GM19468 (cell line): ENCODE data around the gene P2RY8.
A peak's percentile ranks its signal among the peaks of the same experiment; 100 is the strongest.
"Not testable (repeated sequence)": the region's sequence is repeated elsewhere in the genome, so short reads cannot be mapped to it uniquely, and the experiment has no call there.

ENCODE experiments used
- ATAC-seq: cut with Tn5 transposase; IDR thresholded peaks from one replicate; pipeline ENCODE4 v1.9.1; 2021; ENCODE audit warnings: mild to moderate bottlenecking, moderate library complexity, moderate number of reproducible peaks; ENCODE audit not compliant: unreplicated experiment; ENCODE audit errors: extremely low read depth

P2RY8 gene

DNA sequence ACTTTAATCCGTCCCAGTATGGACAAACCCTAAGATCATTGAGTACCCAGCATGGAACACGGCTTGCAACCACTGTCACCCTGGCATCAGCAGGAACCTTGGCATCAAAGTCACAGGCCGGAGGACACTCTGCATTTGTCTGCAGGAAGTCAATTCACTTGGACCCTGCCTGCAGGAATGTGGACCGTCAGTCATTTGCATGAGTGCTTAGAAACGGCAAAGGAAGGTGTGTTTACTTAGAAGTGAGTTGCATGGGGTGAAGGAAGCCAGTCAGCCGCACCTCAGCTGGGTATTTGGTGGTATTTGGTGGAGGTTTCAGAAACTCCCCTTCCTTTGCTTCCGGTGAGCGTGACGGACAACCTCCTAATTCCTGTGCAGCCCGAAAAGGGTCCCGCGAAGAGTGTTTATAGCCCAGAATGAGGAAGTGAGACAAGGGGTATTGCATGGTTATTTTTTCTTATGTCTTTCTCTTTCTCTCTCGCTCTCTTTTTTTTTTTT, 15.5 kb downstream of the P2RY8 start:
- ATAC-seq, result peak; percentile 88

DNA sequence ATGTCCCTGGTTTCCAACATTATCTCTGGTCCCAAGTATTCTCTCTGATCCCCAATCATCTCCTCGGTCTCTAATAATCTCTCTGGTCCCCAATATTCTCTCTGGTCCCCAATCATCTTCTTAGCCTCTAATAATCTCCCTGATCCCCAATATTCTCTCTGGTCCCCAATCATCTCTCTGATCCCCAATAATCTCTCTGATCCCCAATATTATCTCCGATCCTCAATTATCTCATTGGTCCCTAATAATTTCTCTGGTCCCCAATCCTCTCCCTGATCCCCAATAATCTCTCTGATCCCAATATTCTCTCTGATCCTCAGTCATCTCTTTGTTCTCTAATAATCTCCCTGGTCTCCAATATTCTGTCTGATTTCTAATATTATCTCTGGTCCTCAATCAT, 16.6 kb downstream of the P2RY8 start:
- no peak for ATAC-seq

DNA sequence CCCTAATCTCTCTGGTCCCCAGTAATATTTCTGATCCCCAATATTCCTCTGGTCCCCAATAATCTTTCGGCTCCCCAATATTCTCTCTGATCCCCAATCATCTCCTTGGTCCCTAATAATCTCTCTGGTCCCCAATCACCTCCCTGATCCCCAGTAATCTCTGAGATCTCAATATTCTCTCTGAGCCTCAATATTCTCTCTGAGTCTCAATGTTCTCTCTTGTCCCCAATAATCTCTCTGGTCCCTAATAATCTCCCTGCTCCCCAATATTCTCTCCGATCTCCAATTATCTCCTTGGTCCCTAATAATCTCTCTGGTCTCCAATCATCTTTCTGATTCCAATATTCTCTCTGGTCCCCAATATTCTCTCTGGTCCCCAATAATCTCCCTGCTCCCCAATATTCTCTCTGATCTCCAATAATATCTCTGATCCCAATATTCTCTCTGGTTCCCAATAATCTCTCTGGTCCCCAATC, 17.9 kb downstream of the P2RY8 start:
- ATAC-seq, result no peak

DNA sequence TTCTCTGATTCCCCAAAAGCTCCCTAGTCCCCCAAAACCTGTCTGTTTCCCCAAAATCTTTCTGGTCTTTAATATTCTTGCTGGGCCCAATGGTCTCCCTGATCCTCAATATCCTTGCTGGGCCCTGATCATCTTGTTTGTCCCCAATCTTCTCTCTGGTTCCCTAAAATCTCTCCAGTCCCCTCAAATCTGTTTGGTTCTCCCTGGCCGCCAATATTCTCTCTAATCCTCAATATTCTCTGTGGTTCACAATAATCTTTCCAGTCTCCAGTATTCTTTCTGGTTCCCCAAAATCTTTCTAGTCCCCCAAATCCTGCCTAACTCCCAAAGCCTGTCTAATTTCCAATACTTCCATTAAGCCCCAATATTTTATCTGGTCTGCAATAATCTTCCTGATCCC, 18.5 kb downstream of the P2RY8 start:
- no peak for ATAC-seq

DNA sequence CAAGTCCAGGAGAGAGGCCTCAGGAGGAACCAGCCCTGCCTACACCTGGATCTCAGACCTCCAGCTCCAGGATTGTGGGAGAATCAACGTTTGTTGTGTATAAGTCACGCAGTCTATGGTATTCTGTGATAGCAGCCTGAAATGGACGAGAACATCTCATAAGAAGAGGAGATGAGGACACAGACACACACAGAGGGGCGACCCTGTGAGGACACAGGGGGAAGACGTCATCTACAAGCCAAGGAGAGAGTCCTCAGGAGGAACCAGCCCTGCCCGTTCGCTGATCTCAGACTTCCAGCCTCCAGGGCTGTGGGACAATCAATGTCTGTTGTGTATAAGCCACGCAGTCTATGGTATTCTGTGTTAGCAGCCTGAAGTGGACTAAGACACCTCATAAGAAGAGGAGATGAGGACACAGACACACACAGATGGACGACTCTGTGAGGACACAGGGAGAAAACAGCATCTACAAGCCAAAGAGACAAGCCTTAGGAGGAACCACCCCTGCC, 20.3 kb downstream of the P2RY8 start:
- no peak for ATAC-seq

DNA sequence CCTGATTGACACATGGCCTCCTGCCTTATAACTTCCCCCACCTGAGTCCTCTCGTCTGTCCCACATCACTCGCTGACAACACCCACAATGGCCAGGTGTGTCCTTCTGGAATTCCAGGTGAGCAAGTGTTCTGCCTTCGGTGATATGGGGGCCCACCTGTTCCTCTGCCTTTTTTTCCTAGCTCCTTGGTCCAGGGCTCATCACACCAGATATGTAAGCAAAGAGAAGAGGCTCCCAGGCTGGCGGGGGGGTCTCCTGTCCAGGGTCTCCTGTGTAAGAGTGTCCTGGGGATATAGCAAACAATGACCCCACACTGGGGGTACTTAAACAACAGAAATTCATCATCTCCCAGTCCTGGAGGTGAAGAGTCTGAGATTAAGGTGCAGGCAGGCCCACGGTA, 25.2 kb downstream of the P2RY8 start:
- no peak for ATAC-seq

DNA sequence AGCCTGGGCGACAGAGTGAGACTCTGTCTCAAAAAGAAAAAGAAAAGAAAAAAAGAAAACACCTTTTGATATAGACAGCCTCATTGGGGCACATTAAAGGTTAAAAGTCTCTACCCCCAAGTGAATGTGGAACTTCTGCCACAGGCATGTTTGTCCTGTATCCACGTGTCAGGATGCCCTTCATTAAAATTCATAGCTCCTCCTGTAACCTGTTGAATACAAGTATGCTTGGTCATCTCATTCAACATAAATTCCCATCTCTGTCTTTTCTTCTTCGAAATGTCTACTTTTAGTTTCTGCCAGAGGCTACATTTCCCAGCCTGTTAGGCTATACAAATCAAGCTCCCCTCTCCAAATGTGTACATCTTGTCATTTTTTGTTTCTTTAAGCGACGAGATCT, 25.8 kb downstream of the P2RY8 start:
- ATAC-seq, result no peak

DNA sequence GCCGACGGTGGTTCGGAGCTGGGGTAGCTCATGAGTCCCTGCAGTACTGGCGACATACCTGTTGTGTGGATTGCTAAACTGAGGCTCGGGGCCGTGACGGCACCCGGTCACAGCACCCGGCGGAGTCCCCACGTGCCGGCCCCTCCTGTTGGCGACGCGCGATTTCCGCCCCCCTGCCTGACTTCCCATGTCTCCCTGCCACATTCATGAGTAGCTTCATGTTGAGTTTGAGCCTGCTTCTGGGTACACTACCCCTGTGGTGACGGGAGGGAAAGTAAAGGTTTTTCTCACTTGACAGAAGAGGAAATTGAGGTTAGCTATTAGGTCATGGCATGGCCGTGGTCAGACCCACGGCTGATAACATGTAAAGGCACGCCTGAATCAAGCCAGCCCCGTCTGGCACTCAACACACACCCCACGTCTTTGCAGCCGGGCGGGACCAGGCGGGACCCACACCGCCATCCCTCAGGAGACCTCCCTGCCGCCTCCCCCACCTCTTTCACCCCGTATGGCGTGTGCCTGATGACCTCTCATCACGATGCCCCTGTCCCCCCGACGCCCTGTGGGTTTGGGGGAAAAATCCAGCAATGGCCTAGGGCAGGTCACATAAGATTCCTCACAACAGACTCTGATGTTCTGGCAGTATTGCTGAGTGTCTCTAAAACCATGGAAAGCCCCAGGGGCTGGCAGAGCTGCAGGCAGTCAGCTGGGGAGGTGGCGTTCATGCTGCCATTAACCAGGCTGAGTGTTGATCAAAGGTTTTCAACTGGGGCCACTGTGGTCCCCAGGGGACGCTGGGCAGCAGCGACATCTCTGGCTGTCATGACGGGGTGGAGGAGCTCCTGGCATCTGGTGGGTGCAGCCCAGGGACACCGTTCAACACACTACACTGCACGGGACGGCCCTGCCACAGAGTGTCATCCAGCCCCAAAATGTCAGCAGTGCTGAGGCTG, 29.2 kb downstream of the P2RY8 start:
- peak; percentile 69 for ATAC-seq

DNA sequence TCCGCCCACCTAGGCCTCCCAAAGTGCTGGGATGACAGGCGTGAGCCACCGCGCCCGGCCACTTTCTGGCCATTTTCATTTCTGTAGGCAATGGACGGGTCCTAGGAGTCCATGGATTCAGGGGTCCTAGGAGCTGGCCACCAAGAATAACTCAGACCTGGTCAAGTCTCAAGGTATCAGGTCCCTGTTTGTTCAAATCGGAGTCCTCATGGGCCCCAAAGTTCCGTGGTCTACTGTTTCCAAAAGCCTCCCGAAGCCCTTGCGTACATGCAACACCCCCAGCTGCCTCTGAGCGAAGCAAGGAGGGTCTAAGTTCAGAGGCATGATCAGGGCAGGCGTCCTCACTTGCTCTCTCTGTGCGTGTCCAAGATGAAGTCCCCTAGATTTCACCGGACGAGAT, 30.1 kb downstream of the P2RY8 start:
- ATAC-seq, result no peak

DNA sequence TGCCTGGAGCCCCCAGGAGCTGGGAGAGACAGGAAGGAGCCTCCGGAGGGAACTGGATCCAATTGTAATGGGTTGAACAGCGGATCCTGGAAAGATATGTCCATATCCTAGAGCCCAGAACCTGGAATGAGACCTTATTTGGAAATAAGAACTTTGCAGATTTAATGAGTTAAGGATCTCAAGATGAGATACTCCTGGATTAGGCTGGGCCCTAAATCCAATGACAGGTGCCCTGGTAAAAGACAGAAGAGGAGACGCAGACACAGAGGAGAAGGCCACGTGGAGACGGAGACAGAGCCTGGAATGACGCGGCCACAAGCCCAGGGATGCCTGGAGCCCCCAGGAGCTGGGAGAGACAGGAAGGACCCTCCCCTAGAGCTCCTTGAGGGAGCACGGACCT, 34.1 kb downstream of the P2RY8 start:
- no peak for ATAC-seq

DNA sequence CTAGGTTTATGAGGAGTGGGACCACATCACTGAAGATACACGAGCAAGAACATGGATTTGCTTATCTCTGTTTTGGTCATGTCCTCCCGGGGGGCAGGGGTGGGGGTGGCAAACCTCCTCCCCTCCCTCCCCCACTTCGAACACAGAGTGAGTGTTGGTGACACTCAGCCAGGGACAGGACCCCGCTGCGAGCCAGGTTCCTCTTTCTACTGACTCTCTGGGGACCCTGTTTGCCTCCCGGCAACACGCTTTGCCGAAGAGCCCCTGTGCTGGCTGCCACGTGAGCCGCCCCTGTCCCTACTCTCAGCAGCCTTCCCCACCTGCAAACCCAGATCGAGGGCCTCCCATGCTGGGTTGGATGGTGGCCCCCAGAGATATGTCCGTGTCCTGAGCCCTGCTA, 34.7 kb downstream of the P2RY8 start:
- ATAC-seq, result no peak

DNA sequence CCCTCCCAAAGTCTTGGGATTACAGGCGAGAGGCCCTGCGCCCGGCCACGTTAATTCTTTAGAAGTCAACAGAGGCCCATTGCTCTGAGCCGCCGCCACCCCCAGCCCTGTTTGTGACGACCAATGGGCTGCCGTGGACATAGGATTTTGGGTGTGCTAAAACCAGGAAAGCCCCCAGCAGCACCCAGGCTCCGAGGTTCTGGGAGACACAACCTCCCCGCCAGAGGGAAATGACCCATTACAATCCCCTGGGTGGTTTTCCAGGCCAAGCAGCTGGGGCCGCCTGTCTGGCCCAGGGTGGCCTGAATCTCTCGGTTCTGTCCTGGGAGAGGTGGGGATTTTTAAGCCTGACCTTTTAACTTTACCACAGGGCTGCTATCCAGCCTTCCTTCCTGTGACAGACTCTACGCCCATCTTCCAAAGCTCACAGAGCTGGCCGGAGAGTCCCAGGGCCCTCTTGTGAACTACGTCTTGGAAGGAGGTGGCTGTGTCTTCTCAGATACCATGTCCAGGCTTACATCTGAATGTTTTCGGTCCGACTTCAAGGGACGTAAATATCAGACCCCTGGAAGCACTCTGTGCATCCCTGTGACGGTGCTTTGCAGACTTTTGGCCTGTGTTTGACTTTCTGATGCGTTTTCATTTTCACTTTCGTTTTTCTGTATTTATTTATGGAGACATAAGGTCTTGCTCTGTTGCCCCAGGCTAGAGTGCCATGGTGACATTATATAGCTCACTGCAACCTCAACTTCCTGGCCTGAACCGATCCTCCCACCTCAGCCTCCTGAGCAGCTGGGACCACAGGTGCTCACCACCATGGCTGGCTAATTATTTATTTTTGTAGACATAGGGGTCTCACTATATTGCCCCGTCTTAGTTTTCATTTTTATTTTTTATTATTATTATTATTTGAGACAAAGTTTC, 36.0 kb downstream of the P2RY8 start:
- ATAC-seq, result peak; percentile 65

DNA sequence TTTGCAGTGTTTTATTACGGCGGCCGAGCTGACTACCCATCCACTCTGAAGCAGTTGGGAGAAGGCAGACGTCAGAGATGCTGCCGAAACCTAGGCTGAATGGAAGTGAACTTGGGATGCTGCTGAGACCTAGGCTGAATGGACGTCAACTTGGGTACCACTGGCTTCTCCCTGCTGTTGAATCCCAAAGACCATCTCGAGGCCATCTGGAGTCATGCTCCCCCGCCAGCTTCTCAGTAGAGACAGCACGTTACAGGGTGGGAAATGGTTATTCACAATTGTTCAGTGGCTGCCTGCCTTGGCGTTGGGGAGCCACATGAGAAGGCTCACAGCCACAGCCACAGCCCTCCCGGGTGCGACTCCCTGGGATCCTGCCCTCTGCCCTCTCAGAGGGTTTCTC, 40.9 kb downstream of the P2RY8 start:
- no peak for ATAC-seq

DNA sequence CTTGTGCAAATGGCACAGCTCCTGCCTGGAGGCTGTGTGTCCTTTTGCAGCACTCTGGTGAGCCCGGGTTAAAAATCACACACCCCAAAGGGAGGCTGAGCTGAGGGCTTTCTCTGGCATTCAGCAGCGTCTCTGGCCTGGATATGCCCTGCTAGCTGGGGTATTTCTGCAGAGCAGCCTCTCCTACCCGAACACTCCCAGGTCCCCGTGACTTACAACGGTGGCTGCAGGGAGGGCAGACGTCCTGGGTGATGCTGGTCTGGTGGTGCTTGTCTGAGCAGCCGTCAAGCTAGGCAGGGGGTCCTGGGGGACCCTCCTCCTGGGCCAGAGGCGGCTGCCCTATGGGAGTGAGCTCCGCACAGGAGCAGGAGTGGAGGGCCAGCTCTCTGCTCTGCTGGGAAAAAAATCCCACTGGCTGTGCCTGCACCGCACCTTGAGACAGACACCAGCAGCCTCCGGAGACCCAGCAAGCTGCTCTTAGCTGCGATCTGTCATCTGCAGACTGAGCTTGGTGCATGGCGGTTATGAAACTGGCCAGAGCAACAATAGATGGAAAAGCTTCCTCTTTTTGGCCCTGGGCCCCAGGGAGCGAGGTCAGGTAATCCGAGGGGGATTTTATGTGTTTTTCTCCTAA, 43.0 kb downstream of the P2RY8 start:
- ATAC-seq, result peak; percentile 49

DNA sequence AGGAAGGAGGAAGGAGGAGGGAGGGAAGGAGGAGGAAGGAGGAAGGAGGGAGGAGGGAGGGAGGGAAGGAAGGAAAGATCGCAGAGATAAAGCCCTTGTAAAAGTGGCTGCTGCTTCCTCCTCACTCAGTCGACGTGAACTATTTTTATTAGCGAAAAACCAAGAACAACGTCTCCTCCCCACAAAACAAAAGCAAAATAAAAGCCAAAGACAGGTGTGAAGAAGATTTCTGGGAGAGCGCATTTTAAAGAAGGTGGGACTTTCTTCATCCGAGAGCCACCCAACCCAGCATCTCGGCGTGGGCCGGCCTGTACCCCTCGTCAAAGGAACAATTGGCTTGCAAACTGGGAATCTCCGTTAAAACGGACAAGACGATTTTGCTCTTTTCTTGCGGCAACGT, 43.6 kb downstream of the P2RY8 start:
- no peak for ATAC-seq

DNA sequence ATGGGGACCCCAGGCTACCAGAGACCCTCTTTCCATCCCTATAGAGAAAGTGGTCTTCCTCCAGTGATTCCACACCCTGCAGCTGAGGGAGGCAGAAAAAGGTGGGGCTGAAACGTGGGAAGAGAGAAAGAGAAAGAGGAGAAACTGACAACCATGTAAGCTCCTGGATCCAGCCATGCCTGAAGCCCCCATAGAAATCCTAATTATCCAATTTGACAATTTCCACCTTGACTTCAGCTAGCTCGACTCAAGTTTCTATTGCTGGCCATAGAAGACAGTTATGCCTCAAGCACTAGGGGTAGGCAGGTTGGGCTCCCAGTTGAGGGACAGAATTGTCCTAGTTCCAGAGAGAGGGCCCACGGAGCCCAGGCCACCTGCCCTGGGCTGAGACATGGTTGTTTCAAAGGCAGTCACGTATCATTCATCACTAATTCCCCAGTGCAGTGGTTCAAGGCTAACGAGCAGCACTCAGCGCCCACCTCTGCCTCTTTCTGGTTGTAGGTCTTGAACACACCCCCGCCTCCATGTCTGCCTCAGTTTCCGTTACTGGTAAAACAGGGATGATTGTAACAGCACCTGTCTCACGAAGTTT, 44.5 kb downstream of the P2RY8 start:
- ATAC-seq, result no peak

DNA sequence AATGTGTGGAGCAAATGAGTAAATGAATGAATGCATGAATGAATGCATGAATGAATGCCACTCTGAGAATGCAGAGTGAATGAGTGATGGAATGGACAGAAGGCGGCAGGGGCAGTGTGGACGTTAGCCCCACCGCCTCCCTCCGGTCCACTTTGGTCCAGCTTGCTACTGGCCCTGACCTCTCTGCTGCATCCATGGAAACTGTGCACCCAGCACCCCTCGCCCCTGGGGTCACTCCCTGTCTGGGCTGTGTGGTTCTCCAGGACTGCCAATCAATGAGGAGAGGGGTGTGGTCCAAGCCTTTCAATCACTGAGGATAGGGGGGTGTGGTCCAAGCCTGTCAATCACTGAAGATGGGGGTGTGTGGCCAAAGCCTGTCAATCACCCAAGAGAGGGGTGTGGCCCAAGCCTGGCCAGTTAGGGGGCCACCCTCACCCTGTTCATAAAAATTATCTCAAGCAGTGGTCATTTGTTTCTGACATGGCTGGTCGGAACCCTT, 45.1 kb downstream of the P2RY8 start:
- peak; percentile 71 for ATAC-seq

DNA sequence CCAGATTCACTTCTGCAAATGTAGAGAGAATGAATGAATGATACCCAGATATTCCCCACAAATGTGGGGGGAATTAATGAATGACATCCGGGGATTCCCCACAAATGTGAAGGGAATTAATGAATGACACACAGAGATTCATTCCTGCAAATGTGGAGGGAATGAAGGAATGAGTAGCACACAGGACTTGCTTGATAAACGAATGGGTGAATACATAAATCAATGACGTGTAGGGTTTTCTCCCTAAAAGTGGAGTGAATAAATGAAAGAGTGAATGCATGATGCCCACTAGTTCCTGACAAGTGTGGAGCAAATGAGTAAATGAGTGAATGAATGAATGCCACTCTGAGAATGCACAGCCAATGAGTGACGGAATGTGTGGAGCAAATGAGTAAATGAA, 45.7 kb downstream of the P2RY8 start:
- ATAC-seq, result not testable (repeated sequence)

DNA sequence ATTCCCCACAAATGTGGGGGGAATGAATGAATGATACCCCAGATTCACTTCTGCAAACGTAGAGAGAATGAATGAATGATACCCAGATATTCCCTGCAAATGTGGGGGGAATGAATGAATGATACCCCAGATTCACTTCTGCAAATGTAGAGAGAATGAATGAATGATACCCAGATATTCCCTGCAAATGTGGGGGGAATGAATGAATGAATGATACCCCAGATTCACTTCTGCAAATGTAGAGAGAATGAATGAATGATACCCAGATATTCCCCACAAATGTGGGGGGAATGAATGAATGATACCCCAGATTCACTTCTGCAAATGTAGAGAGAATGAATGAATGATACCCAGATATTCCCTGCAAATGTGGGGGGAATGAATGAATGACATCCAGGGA, 46.3 kb downstream of the P2RY8 start:
- not testable (repeated sequence) for ATAC-seq
